Mucosa of rectum (tissue), 2 donors: ENCODE results near the gene PEX26.
"Not testable (repeated sequence)": the region's sequence is repeated elsewhere in the genome, so short reads cannot be mapped to it uniquely, and the experiment has no call there.

ENCODE experiments used
- H3K27ac ChIP-seq, 2 donors: one replicate each; pipeline ENCODE4 v1.7.0; 2013; ENCODE audit warnings: inconsistent platforms in 2 of 2, low read depth in 2 of 2, low read length in 2 of 2
- H3K27me3 ChIP-seq, 2 donors: one replicate each; pipeline ENCODE4 v1.7.0; 2013; ENCODE audit warnings: low read length in 2 of 2; ENCODE audit not compliant: control insufficient read depth in 2 of 2, insufficient read depth in 2 of 2
- H3K36me3 ChIP-seq, 2 donors: one replicate each; pipeline ENCODE4 v1.7.0; 2013; ENCODE audit warnings: low read length in 2 of 2; ENCODE audit not compliant: control insufficient read depth in 2 of 2, insufficient read depth in 2 of 2
- H3K4me1 ChIP-seq, 2 donors: one replicate each; pipeline ENCODE4 v1.7.0; 2013; ENCODE audit warnings: low read length in 2 of 2, mild to moderate bottlenecking in 1 of 2; ENCODE audit not compliant: control insufficient read depth in 2 of 2, insufficient read depth in 2 of 2
- H3K4me3 ChIP-seq, 2 donors: one replicate each; pipeline ENCODE4 v1.7.0; 2013; ENCODE audit warnings: low read length in 2 of 2
- H3K9ac ChIP-seq, 2 donors: one replicate each; pipeline ENCODE4 v1.7.0; 2013; ENCODE audit warnings: low read length in 2 of 2, low read depth in 1 of 2, mild to moderate bottlenecking in 1 of 2
- H3K9me3 ChIP-seq, 2 donors: one replicate each; pipeline ENCODE4 v1.7.0; 2013; ENCODE audit warnings: low read length in 2 of 2; ENCODE audit not compliant: control insufficient read depth in 2 of 2
- donor health status: healthy.
- donor health status: Normal muscosa, but diverticular disease.

Gene PEX26

GRCh38 chr22:18042685-18043084 is 35.1 kb upstream of the PEX26 start:
- Histone ChIP-seq H3K4me1 (peaks cover 0 to 2% of the 10 kb centered on the region in 2 donors), H3K9me3 (no peaks in the 10 kb centered on the region), H3K9ac (no peak overlapping the region), H3K4me3 (no peak overlapping the region), H3K27me3 (no peaks in the 10 kb centered on the region), H3K36me3 (no peaks in the 10 kb centered on the region), H3K27ac (no peak overlapping the region)

DNA sequence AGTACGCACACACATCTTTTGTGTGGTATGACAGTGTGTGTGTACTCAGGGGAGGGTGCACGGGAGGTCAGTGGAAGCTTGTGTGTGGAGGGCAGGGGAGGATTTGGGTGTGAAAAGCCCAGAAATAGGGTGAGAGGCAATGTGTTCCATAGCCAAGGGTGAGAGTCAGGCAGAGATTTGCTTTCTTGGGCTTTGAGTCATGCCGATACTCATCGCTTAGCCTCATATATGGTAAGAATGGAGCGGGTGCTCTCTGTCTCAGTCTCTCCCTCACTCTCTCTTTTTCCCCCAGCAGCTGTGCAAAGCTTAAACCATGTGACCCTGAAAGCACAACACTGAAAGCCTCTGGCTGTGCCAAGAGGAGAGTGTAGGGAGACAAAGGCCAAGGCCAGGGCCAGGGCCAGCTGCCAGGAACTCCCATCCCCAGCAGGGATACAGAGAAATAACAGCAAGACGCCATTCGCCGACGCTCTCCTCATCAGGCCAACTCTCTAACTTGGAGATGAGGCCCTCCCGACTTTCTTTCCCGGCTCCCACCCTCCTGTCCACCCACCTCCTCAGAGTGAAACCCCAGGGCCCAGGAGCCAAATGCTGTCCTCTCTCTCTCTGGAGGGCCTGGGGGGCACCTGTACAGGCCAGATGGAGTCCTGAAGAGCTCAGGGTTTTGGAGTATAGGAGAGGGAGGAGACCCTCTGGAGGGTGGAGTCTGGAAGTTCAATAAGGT is 33.1 kb upstream of the PEX26 start:
- Histone ChIP-seq H3K27me3 (no peaks in the 10 kb centered on the region), H3K4me1 (peaks cover 0 to 2% of the 10 kb centered on the region in 2 donors), H3K9ac (no peak overlapping the region), H3K27ac (peak overlapping the region in 1 of 2 donors; percentile 45), H3K9me3 (no peaks in the 10 kb centered on the region), H3K4me3 (no peak overlapping the region), H3K36me3 (no peaks in the 10 kb centered on the region)

DNA sequence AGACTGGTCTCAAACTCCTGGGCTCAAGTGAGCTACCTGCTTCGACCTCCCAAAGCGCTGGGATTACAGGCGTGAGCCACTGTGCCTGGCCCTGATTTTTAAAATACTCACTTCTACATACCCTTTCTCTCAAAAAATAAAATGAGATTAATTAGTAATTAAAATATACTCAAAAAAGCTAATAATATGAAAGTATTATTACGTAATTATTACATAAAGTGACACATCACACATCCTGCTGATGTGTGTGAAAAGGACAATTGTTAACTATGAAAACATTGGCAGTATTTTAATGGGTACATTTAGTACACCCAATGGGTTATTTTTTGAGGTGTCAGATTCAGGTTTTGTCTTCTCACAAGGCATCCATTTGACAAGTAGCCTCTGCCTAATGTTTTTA is 32.0 kb upstream of the PEX26 start:
- Histone ChIP-seq H3K27ac (no peak overlapping the region), H3K9ac (no peak overlapping the region), H3K4me1 (peaks cover 0 to 2% of the 10 kb centered on the region in 2 donors), H3K4me3 (no peak overlapping the region), H3K9me3 (no peaks in the 10 kb centered on the region), H3K36me3 (no peaks in the 10 kb centered on the region), H3K27me3 (no peaks in the 10 kb centered on the region)

DNA sequence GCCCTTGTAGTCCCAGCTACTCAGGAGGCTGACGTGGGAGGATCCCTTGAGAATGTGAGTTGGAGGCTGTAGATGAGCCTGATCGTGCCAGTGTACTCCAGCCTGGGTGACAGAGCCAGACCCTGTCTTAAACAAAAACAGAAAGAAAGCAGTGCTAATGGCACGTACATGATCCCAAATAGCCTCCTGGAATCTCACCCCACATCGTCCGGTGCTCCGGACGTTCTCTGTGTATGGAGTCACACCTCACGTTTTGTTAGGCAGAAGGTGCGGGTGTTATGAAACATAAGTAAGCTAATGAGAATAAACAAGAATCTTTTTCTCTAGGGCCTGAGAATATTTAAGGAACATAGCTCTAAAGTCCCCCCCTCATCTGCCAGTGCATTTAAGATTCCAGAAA is 29.7 kb upstream of the PEX26 start:
- peak overlapping the region; percentile 28 to 55 for H3K27ac ChIP-seq
- H3K9me3 ChIP-seq: no peaks in the 10 kb centered on the region
- no peaks in the 10 kb centered on the region for H3K27me3 ChIP-seq
- H3K9ac ChIP-seq: peak overlapping the region in 1 of 2 donors; percentile 5
- no peaks in the 10 kb centered on the region for H3K36me3 ChIP-seq
- no peak overlapping the region for H3K4me3 ChIP-seq
- peaks cover 0 to 2% of the 10 kb centered on the region in 2 donors for H3K4me1 ChIP-seq

- peak overlapping the region in 1 of 2 donors; percentile 22 for H3K4me3 ChIP-seq
- peaks cover 0 to 2% of the 10 kb centered on the region in 2 donors for H3K4me1 ChIP-seq
- no peaks in the 10 kb centered on the region for H3K27me3 ChIP-seq
- no peaks in the 10 kb centered on the region for H3K36me3 ChIP-seq
- H3K9ac ChIP-seq: no peak overlapping the region
- no peaks in the 10 kb centered on the region for H3K9me3 ChIP-seq
- H3K27ac ChIP-seq: peak overlapping the region; percentile 28 to 75
Observed at GRCh38 chr22:18048441-18048898, 29.3 kb upstream of the PEX26 start.

GRCh38 chr22:18050065-18050464 is 27.7 kb upstream of the PEX26 start:
- no peaks in the 10 kb centered on the region for H3K9me3 ChIP-seq
- no peak overlapping the region for H3K9ac ChIP-seq
- no peaks in the 10 kb centered on the region for H3K36me3 ChIP-seq
- H3K4me3 ChIP-seq: no peak overlapping the region
- no peaks in the 10 kb centered on the region for H3K27me3 ChIP-seq
- peaks cover 0 to 3% of the 10 kb centered on the region in 2 donors for H3K4me1 ChIP-seq
- peak overlapping the region; percentile 14 to 38 for H3K27ac ChIP-seq

- not testable (repeated sequence) for H3K36me3 ChIP-seq, H3K4me1 ChIP-seq, H3K9ac ChIP-seq, H3K4me3 ChIP-seq, H3K9me3 ChIP-seq, H3K27me3 ChIP-seq, H3K27ac ChIP-seq
Observed at GRCh38 chr22:18051113-18051512, 26.7 kb upstream of the PEX26 start.

GRCh38 chr22:18053216-18053946 is 24.4 kb upstream of the PEX26 start:
- H3K27ac ChIP-seq, H3K9me3 ChIP-seq, H3K4me3 ChIP-seq, H3K27me3 ChIP-seq, H3K9ac ChIP-seq, H3K36me3 ChIP-seq: not testable (repeated sequence)
- peaks cover 18 to 24% of the 10 kb centered on the region in 2 donors for H3K4me1 ChIP-seq

- Histone ChIP-seq H3K27ac (peak overlapping the region; percentile 80 to 87), H3K27me3 (no peaks in the 10 kb centered on the region), H3K9ac (peak overlapping the region; percentile 36 to 55), H3K36me3 (no peaks in the 10 kb centered on the region), H3K4me1 (peaks cover 20 to 37% of the 10 kb centered on the region in 2 donors), H3K9me3 (no peaks in the 10 kb centered on the region), H3K4me3 (peak overlapping the region in 1 of 2 donors; percentile 31)
Observed at GRCh38 chr22:18055619-18056160, 22.1 kb upstream of the PEX26 start.

DNA sequence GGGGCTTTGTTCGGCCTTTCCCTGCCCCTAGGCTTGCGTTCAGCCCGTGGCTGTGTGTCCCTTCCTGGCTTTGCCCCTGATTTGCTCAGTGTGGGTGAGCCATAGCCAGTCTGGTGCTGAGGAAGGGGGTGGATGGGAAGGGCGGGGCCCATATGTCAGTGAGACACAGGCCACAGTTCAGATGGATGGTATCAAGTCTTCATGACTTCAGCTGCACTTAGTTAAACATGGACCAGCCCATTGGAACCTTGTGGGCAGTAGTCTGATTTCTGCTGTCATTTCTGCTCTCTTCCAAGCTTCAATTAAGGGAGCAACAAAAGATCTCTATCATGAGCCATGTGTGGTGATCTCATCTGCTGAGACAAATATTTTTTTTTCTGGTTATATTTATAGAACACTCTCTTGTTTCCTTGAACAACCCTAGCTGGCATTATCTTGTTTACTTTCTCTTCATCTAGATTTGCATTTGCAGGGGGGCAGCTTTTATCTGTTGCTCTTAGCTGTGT is 21.6 kb upstream of the PEX26 start:
- Histone ChIP-seq H3K4me3 (peak overlapping the region in 1 of 2 donors; percentile 31), H3K4me1 (peaks cover 25 to 42% of the 10 kb centered on the region in 2 donors), H3K9me3 (no peaks in the 10 kb centered on the region), H3K9ac (peak overlapping the region; percentile 36 to 55), H3K36me3 (no peaks in the 10 kb centered on the region), H3K27me3 (no peaks in the 10 kb centered on the region), H3K27ac (peak overlapping the region; percentile 81 to 87)
